Measurements from ENCODE around the gene SDHA. TPM values are rescaled to one million over a fixed set of nuclear protein-coding genes. Genes with fewer than 3 reads are reported as not detected.

Gene SDHA
- total RNA-seq, 1 experiment from 2014 or later, result 134 TPM

DNA sequence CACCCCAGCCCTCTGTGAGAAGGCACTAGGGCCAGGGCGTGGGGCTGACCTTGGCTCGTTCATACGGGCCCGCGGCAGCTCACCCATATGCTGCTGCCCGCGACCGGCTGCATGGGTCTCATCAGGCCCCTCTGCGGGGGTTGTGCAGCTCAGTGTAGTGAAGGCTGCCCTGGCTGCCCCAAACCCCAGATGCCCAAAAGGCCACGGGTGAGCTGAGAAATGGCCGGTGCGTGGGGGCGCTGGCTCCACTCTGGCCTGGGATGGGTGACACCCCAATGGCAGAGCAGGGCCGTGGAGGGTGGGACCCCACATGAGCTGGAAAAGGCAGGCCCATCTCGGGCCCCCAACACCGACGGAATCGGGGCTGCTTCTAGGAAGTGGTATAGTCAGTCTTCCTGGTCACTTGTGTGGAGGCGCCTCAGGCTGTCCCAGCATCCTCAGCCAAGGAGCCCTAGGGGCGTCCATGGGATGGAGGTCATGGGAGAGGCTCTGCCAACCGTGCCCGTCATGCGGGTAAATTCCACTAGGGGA lies 46.3 kb upstream of the SDHA start:
- BruUV-seq (replicated peaks), result no TSS peak
- no peak overlapping the region for H3K4me2 ChIP-seq (ENCODE audit: low read length)
- RAD21 ChIA-PET (ENCODE audit: low non-redundant PET in 1 of 2, low total read pairs in 2 of 2, uncharacterized antibody in 2 of 2, unreplicated experiment in 2 of 2), result no interaction called here
- peaks cover 0 to 6% of the 10 kb centered on the region in 2 experiments; a peak in 2 of 4 replicates for H3K4me1 ChIP-seq (ENCODE audit: control insufficient read depth in 1 of 2, insufficient read depth in 2 of 2, low read length in 2 of 2)
- no peaks in the 10 kb centered on the region for H3K9me2 ChIP-seq (ENCODE audit: insufficient read depth)
- no peaks in the 10 kb centered on the region for H4K20me1 ChIP-seq (ENCODE audit: insufficient read depth)
- no peak overlapping the region for H3K9ac ChIP-seq (ENCODE audit: low read length)
- DNase-seq (ENCODE audit: low read depth, low spot score), result no peak
- intact Hi-C loops (cut with micrococcal nuclease), result no loop called here
- no peak overlapping the region for H3K4me3 ChIP-seq (replicated peaks in 1 of 2; ENCODE audit: low read depth in 1 of 2, low read length in 2 of 2)
- H3K79me2 ChIP-seq (ENCODE audit: insufficient read depth, low read length), result no peaks in the 10 kb centered on the region
- TF ChIP-seq ATF3 (IDR thresholded peaks at IDR 0.05), result no peak
- CTCF ChIA-PET, result no interaction called here
- POLR2A ChIA-PET, result no interaction called here
- H2AFZ ChIP-seq (ENCODE audit: low read depth, low read length, poor library complexity, severe bottlenecking), result no peak overlapping the region
- no peaks in the 10 kb centered on the region for H3K9me3 ChIP-seq (ENCODE audit: control insufficient read depth in 1 of 2, insufficient read depth in 1 of 2, low read depth in 1 of 2, low read length in 2 of 2)
- H3K27ac ChIP-seq (ENCODE audit: low read depth, low read length), result no peak overlapping the region
- no peak for ATAC-seq
- H3K27me3 ChIP-seq (ENCODE audit: insufficient read depth, low read length), result no peaks in the 10 kb centered on the region
- H3K36me3 ChIP-seq (ENCODE audit: control insufficient read depth in 1 of 2, insufficient read depth in 2 of 2, low read length in 2 of 2), result no peaks in the 10 kb centered on the region

DNA sequence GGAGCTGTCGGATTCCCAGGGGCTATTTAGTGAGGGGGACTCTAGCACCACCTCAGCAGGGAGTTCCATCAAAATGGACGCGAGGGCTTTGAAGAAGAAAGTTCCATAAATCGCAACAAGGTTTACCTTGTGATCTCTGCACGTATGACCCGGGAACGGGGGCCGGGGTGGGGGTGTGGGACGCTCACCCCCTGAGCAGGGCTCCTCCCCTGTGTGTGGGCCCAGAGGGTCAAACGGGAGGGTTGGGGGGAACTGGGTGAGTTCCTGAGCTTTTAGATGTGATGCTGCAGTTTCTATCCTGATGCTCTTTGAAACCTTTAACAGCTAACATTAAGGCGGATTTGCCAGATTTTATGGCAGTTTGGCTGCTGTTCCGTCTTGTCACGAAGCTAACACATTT lies 45.7 kb upstream of the SDHA start:
- no peaks in the 10 kb centered on the region for H3K27me3 ChIP-seq (ENCODE audit: insufficient read depth, low read length)
- ChIA-PET RAD21 (ENCODE audit: low non-redundant PET in 1 of 2, low total read pairs in 2 of 2, uncharacterized antibody in 2 of 2, unreplicated experiment in 2 of 2) (no interaction called here), CTCF (no interaction called here), POLR2A (no interaction called here)
- intact Hi-C loops (cut with micrococcal nuclease), result no loop called here
- H3K9ac ChIP-seq (ENCODE audit: low read length), result no peak overlapping the region
- no peak overlapping the region for H2AFZ ChIP-seq (ENCODE audit: low read depth, low read length, poor library complexity, severe bottlenecking)
- H3K9me3 ChIP-seq (ENCODE audit: control insufficient read depth in 1 of 2, insufficient read depth in 1 of 2, low read depth in 1 of 2, low read length in 2 of 2), result no peaks in the 10 kb centered on the region
- DNase-seq (ENCODE audit: low read depth, low spot score) (no peak), ATAC-seq (no peak)
- H3K4me3 ChIP-seq (replicated peaks in 1 of 2; ENCODE audit: low read depth in 1 of 2, low read length in 2 of 2), result no peak overlapping the region
- no peaks in the 10 kb centered on the region for H4K20me1 ChIP-seq (ENCODE audit: insufficient read depth)
- TF ChIP-seq YY1 (IDR thresholded peaks at IDR 0.05; ENCODE audit: extremely low read depth, insufficient replicate concordance, low read depth, low read length) (no peak), TCF7L2 (IDR thresholded peaks at IDR 0.05; ENCODE audit: borderline replicate concordance, extremely low read depth, insufficient read depth, insufficient read length) (no peak), SRF (IDR thresholded peaks at IDR 0.05; ENCODE audit: low read depth) (no peak), POLR2AphosphoS5 (IDR thresholded peaks at IDR 0.05; ENCODE audit: low read depth, low read length) (no peak), FOSL1 (IDR thresholded peaks at IDR 0.05; ENCODE audit: low read depth) (no peak)
- TF ChIP-seq, protein P1, sequence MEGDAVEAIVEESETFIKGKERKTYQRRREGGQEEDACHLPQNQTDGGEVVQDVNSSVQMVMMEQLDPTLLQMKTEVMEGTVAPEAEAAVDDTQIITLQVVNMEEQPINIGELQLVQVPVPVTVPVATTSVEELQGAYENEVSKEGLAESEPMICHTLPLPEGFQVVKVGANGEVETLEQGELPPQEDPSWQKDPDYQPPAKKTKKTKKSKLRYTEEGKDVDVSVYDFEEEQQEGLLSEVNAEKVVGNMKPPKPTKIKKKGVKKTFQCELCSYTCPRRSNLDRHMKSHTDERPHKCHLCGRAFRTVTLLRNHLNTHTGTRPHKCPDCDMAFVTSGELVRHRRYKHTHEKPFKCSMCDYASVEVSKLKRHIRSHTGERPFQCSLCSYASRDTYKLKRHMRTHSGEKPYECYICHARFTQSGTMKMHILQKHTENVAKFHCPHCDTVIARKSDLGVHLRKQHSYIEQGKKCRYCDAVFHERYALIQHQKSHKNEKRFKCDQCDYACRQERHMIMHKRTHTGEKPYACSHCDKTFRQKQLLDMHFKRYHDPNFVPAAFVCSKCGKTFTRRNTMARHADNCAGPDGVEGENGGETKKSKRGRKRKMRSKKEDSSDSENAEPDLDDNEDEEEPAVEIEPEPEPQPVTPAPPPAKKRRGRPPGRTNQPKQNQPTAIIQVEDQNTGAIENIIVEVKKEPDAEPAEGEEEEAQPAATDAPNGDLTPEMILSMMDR (IDR thresholded peaks at IDR 0.05 in 2 of 3, conservative IDR thresholded peaks at IDR 0.05 in 1 of 3; ENCODE audit: borderline replicate concordance in 1 of 3, insufficient read depth in 1 of 3, low read depth in 2 of 3, low read length in 2 of 3), result no peak
- no peaks in the 10 kb centered on the region for H3K36me3 ChIP-seq (ENCODE audit: control insufficient read depth in 1 of 2, insufficient read depth in 2 of 2, low read length in 2 of 2)
- no peaks in the 10 kb centered on the region for H3K79me2 ChIP-seq (ENCODE audit: insufficient read depth, low read length)
- H3K4me2 ChIP-seq (ENCODE audit: low read length), result no peak overlapping the region
- no peaks in the 10 kb centered on the region for H3K9me2 ChIP-seq (ENCODE audit: insufficient read depth)
- no TSS peak for BruUV-seq (replicated peaks)
- peaks cover 0 to 6% of the 10 kb centered on the region in 2 experiments; a peak in 2 of 4 replicates for H3K4me1 ChIP-seq (ENCODE audit: control insufficient read depth in 1 of 2, insufficient read depth in 2 of 2, low read length in 2 of 2)
- no peak overlapping the region for H3K27ac ChIP-seq (ENCODE audit: low read depth, low read length)

Data from HCT116 (cell line).